Chondrocyte (in vitro differentiated cells): ENCODE data around the gene PRM3. TPM values are rescaled to one million over a fixed set of nuclear protein-coding genes. Genes with fewer than 3 reads are reported as not detected.
A peak's percentile ranks its signal among the peaks of the same experiment; 100 is the strongest.

ENCODE experiments used
- DNase-seq: peaks from one replicate; pipeline ENCODE4 v3.0.0; 2021; ENCODE audit warnings: mixed read lengths, low spot score
- H3K27ac Mint-ChIP-seq: one replicate; pipeline ENCODE4 v1.8.0; 2021; ENCODE audit warnings: mild to moderate bottlenecking, moderate library complexity, mixed read lengths; ENCODE audit not compliant: unreplicated experiment
- H3K27me3 Mint-ChIP-seq: 2 replicates; pipeline ENCODE4 v1.8.0; 2021; ENCODE audit warnings: low read depth, mixed read lengths
- H3K36me3 Mint-ChIP-seq: 2 replicates; pipeline ENCODE4 v1.8.0; 2021; ENCODE audit warnings: low read depth, mixed read lengths
- H3K4me1 Mint-ChIP-seq: 2 replicates; pipeline ENCODE4 v1.8.0; 2021; ENCODE audit warnings: low read depth, mild to moderate bottlenecking, mixed read lengths
- H3K4me3 Mint-ChIP-seq: one replicate; pipeline ENCODE4 v1.8.0; 2021; ENCODE audit warnings: mild to moderate bottlenecking, moderate library complexity, mixed read lengths; ENCODE audit not compliant: unreplicated experiment
- H3K9me3 Mint-ChIP-seq: 2 replicates; pipeline ENCODE4 v1.8.0; 2021; ENCODE audit warnings: low read depth, mixed read lengths
- total RNA-seq: library from RNA; stranded (reverse); gene quantifications from 3 replicates; pipeline ENCODE4 v1.2.1, GENCODE V29; 2021
- TF ChIP-seq, protein P1 (sequence below): fragments of 200-600 bp; sonication (generic); IDR thresholded peaks from 2 replicates; pipeline ENCODE4 v1.5.0; 2021; ENCODE audit warnings: antibody characterized with exemption, mild to moderate bottlenecking, moderate library complexity

PRM3 gene
- total RNA-seq, 1 donor from 2014 or later, result not detected

DNA sequence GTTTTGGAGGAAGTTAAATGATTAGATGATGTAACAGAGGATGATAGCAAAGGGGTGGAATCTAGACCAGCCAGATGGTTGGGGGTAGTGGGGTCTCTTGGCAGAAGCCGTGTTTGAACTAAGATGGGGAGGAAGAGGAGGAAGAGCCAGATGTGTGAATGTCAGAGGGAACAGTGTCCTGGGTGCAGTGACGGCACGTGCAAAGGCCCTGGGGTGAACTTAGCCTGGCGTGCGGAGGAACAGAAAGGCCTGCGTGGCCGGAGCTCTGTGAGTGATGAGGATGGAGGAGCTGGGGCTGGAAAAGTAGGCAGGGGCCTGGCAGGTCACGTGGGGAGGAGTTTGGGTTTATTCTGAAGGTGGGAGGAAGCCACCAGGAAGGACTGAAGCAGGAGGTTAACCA, 45.4 kb upstream of the PRM3 start:
- Mint-ChIP-seq H3K27ac (no peak overlapping the region), H3K9me3 (no peaks in the 10 kb centered on the region)
- TF ChIP-seq, protein P1, sequence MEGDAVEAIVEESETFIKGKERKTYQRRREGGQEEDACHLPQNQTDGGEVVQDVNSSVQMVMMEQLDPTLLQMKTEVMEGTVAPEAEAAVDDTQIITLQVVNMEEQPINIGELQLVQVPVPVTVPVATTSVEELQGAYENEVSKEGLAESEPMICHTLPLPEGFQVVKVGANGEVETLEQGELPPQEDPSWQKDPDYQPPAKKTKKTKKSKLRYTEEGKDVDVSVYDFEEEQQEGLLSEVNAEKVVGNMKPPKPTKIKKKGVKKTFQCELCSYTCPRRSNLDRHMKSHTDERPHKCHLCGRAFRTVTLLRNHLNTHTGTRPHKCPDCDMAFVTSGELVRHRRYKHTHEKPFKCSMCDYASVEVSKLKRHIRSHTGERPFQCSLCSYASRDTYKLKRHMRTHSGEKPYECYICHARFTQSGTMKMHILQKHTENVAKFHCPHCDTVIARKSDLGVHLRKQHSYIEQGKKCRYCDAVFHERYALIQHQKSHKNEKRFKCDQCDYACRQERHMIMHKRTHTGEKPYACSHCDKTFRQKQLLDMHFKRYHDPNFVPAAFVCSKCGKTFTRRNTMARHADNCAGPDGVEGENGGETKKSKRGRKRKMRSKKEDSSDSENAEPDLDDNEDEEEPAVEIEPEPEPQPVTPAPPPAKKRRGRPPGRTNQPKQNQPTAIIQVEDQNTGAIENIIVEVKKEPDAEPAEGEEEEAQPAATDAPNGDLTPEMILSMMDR, result no peak

DNA sequence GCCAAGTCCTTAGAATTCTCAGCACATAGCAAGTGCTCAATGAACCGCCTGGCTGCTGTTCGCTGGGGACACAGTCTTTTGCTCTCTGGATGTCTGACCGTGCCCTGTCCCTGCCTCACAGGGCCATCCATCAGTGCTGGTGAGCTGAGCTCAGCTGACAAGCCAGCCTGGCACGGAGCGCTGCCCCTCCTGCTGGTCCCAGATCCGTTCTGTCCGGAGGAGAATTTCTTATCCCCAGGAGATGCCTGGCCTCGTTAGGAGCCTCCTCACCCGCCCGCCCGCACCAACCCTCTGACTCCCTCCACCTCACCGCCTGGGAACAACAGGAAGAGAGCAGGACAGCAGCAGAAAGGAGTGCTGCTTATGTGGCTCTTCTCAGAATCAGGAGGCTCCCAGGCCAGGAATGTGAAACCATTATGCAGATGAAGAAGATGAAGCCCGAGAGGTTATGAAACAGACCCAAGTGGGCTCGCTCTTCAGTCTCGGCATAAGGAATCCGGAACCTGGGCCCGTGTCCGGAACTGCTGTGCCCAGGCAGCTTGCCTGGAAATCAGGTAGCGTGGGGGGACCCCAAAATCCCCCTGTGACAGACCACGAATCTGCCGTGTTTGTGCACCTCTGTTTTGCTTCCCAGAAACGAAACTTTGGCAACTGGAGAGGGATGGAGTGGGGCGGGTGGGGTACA, 43.0 kb upstream of the PRM3 start:
- Mint-ChIP-seq H3K27me3 (no peaks in the 10 kb centered on the region), H3K4me3 (no peak overlapping the region), H3K36me3 (no peaks in the 10 kb centered on the region), H3K9me3 (no peaks in the 10 kb centered on the region), H3K27ac (peak overlapping the region; percentile 20), H3K4me1 (peaks cover 44% of the 10 kb centered on the region)
- TF ChIP-seq, protein P1, result peak; percentile 27
- no peak for DNase-seq

More for the DNA sequence above, 45.4 kb upstream of the PRM3 start:
- DNase-seq, result no peak
- H3K4me3 Mint-ChIP-seq, result no peak overlapping the region
- no peaks in the 10 kb centered on the region for H3K36me3 Mint-ChIP-seq
- H3K4me1 Mint-ChIP-seq, result peaks cover 27% of the 10 kb centered on the region
- H3K27me3 Mint-ChIP-seq, result no peaks in the 10 kb centered on the region

DNA sequence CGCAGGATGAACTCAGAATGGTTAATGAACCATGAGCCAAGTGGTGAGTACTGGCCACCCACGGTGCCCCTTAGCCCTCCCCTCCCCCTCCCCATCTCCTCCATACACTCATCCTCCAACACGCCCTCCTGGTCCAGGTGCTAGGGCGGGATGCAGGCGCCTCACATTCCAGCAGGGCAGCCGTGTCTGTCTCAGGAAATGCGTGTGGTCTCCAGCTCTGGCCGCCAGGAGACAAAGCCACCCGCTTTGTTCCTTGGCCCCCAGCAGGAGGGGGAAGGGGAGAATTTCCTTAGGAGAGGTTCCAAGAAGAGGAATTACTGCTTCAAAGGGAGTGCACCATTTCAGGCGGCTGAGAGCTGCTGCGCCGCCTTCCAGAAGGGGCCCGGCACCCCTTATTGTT, 42.1 kb upstream of the PRM3 start:
- Mint-ChIP-seq H3K4me1 (peaks cover 44% of the 10 kb centered on the region), H3K4me3 (no peak overlapping the region), H3K27me3 (no peaks in the 10 kb centered on the region), H3K36me3 (no peaks in the 10 kb centered on the region), H3K9me3 (no peaks in the 10 kb centered on the region), H3K27ac (no peak overlapping the region)
- no peak for DNase-seq
- TF ChIP-seq, protein P1, result peak; percentile 39

DNA sequence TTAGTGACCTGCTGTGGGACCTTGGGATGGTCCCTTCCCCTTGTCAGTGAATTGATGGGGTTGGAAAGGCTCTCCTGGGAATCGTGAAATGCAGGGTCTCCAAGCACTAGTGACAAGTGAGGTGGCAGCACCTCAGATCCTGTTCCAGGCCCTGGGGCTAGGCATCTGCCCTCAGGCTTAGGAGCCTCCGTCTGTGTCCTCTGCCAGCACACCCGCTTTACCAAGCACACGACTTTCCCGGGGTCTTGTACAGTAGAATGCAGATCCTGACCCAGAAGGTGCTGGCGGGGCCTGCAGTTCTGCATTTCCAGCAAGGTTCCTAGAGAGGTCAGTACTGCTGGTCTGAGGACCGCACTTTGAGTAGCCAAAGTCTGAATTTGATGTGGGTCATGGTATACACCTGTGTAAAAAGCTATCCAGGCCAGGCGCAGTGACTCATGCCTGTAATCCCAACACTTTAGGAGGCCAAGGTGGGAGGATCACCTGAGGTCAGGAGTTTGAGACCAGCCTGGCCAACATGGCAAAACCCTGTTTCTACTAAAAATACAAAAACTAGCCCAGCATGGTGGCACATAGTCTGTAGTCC, 41.0 kb upstream of the PRM3 start:
- TF ChIP-seq, protein P1, result no peak
- Mint-ChIP-seq H3K27me3 (no peaks in the 10 kb centered on the region), H3K4me1 (peaks cover 52% of the 10 kb centered on the region), H3K4me3 (no peak overlapping the region), H3K27ac (no peak overlapping the region), H3K36me3 (no peaks in the 10 kb centered on the region), H3K9me3 (no peaks in the 10 kb centered on the region)
- no peak for DNase-seq

DNA sequence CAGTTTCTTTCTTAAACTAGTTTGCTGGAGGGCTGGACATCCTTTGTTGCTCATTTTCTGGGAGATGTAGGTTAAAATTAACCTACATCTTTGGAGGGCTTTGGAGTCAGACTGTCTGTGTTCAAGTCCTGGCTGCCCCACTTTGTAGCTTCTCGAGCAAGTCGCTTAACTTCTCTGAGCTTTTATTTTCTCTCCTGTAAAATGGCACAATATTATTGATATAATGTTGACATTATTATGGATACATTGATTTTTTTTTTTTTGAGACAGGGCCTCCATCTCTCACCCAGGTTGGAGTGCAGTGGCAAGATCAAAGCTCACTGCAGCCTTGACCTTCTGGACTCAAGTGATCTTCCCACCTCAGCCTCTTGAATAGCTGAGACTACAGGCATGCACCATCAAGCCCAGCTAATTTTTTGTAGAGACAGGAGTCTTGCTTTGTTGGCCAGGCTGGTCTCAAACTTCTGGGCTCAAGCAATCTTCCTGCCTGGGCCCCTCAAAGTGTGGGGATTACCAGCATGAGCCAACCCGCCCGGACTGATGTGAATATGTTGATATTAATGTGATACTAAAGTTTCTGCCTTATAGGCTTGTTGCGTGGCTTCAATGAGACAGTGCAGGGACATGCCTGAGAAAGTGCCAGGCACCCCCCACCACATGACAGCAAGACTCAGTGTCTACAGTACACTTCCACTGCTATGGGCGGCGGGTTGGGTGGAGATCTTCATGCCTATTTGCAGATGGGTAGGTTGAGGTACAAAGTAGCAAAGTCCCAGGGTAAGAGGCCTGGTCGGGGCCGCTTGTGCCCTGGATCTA, 40.3 kb upstream of the PRM3 start:
- no peaks in the 10 kb centered on the region for H3K36me3 Mint-ChIP-seq
- H3K9me3 Mint-ChIP-seq, result no peaks in the 10 kb centered on the region
- peaks cover 50% of the 10 kb centered on the region for H3K4me1 Mint-ChIP-seq
- H3K27me3 Mint-ChIP-seq, result no peaks in the 10 kb centered on the region
- TF ChIP-seq, protein P1, result no peak
- no peak overlapping the region for H3K27ac Mint-ChIP-seq
- H3K4me3 Mint-ChIP-seq, result no peak overlapping the region
- no peak for DNase-seq
